Measurements from ENCODE around the gene BRD3OS. TPM values are rescaled to one million over a fixed set of nuclear protein-coding genes. Genes with fewer than 3 reads are reported as not detected.

The BRD3OS gene
- total and polyA plus RNA-seq, 2 of the 13 experiments (the other 11 are each of a cell fraction or from before 2014, with no cell fraction given), result 4.9 to 5.7 TPM

- TF ChIP-seq IKZF5 (CRISPR knock-in tag; IDR thresholded peaks at IDR 0.05) (0 out of 2 replicates have a peak, but pooled peaks have one; percentile 34), HNRNPK (IDR thresholded peaks at IDR 0.05; ENCODE audit: low read depth, low read length, poor library complexity, severe bottlenecking) (no peak), TCF7L2 (IDR thresholded peaks at IDR 0.05; ENCODE audit: low read depth, low read length) (no peak), ZNF121 (CRISPR knock-in tag; IDR thresholded peaks at IDR 0.05) (no peak), ZNF274 (CRISPR knock-in tag; IDR thresholded peaks at IDR 0.05) (no peak), ZFP82 (CRISPR knock-in tag; IDR thresholded peaks at IDR 0.05; ENCODE audit: borderline replicate concordance) (no peak), ELK4 (CRISPR knock-in tag; IDR thresholded peaks at IDR 0.05; ENCODE audit: borderline replicate concordance) (no peak), NONO (IDR thresholded peaks at IDR 0.05) (no peak), NONO (CRISPR knock-in tag; conservative IDR thresholded peaks at IDR 0.05) (no peak), YEATS2 (CRISPR knock-in tag; IDR thresholded peaks at IDR 0.05; ENCODE audit: borderline replicate concordance) (no peak), ZNF124 (CRISPR knock-in tag; IDR thresholded peaks at IDR 0.05) (no peak), ZNF772 (CRISPR knock-in tag; IDR thresholded peaks at IDR 0.05) (no peak), MXI1 (IDR thresholded peaks at IDR 0.05; ENCODE audit: borderline replicate concordance, low read depth, low read length) (no peak), ZSCAN31 (CRISPR knock-in tag; IDR thresholded peaks at IDR 0.05; ENCODE audit: low read depth) (no peak), NAIF1 (CRISPR knock-in tag; IDR thresholded peaks at IDR 0.05; ENCODE audit: borderline replicate concordance) (no peak), MEIS1 (CRISPR knock-in tag; IDR thresholded peaks at IDR 0.05; ENCODE audit: borderline replicate concordance) (no peak), ZNF850 (CRISPR knock-in tag; conservative IDR thresholded peaks at IDR 0.05) (no peak), THAP11 (CRISPR knock-in tag; IDR thresholded peaks at IDR 0.05) (0 out of 2 replicates have a peak, but pooled peaks have one; percentile 18), SAP130 (CRISPR knock-in tag; IDR thresholded peaks at IDR 0.05; ENCODE audit: low read depth) (peak; percentile 35; the same call in 1 of the 2 replicates), ZNF275 (CRISPR knock-in tag; IDR thresholded peaks at IDR 0.05; ENCODE audit: borderline replicate concordance) (no peak), ZNF639 (CRISPR knock-in tag; conservative IDR thresholded peaks at IDR 0.05) (no peak)
- TF ChIP-seq, protein P1, sequence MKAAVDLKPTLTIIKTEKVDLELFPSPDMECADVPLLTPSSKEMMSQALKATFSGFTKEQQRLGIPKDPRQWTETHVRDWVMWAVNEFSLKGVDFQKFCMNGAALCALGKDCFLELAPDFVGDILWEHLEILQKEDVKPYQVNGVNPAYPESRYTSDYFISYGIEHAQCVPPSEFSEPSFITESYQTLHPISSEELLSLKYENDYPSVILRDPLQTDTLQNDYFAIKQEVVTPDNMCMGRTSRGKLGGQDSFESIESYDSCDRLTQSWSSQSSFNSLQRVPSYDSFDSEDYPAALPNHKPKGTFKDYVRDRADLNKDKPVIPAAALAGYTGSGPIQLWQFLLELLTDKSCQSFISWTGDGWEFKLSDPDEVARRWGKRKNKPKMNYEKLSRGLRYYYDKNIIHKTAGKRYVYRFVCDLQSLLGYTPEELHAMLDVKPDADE (CRISPR knock-in tag; IDR thresholded peaks at IDR 0.05), result no peak
These were observed 14.7 kb upstream of the BRD3OS start (continued) for GRCh38 chr9:134010310-134011173.
